GM18867 (cell line): ENCODE data around the gene PPA2.
"Not testable (repeated sequence)": the region's sequence is repeated elsewhere in the genome, so short reads cannot be mapped to it uniquely, and the experiment has no call there.

Experiments
- ATAC-seq: cut with Tn5 transposase; IDR thresholded peaks from one replicate; pipeline ENCODE4 v1.9.1; 2021; ENCODE audit warnings: mild to moderate bottlenecking, moderate library complexity; ENCODE audit not compliant: unreplicated experiment

PPA2 gene

DNA sequence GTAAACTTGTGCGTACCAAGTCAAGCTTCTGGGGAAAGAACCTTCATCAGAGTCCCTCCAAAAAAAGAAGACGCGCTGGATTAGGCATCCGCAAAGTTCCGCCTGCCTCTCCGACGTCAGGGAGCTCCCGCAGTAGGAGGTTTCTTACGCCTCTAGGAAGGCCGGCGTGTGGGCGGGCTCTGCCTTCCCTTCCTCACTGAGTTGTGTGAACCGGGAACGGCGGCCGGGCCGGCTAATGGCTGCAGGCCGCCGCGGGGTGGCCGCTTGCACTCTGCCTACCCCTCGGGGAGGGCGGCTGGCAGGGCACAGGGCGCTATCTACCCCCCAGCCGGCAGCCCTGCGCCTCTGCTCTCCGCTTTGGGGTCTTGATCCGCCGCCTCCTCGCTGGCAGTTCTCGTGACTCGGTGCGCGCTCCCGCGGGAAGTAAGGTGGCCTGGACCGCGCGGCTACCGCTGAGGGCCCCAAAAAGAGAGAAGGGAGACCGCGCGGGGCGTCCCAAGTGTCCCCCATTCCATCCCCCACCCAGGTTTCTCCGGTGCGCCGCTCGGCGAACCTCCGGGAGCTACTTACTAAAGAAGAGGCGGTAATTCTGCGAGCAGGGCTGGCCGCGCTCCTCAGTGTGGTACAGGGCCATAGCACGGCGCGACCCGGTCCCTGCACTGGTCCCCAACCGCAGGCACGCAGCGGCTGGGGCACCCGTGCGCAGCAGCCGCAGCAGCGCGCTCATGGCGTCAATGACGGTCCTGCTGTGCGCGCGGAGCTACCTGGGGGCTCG is at the start of gene PPA2:
Gene PPA2 (minus strand): TSS at position 739 of the 775 bp plus-strand sequence. CDS start 12 bp downstream, at position 727.
- peak; percentile 87 for ATAC-seq

DNA sequence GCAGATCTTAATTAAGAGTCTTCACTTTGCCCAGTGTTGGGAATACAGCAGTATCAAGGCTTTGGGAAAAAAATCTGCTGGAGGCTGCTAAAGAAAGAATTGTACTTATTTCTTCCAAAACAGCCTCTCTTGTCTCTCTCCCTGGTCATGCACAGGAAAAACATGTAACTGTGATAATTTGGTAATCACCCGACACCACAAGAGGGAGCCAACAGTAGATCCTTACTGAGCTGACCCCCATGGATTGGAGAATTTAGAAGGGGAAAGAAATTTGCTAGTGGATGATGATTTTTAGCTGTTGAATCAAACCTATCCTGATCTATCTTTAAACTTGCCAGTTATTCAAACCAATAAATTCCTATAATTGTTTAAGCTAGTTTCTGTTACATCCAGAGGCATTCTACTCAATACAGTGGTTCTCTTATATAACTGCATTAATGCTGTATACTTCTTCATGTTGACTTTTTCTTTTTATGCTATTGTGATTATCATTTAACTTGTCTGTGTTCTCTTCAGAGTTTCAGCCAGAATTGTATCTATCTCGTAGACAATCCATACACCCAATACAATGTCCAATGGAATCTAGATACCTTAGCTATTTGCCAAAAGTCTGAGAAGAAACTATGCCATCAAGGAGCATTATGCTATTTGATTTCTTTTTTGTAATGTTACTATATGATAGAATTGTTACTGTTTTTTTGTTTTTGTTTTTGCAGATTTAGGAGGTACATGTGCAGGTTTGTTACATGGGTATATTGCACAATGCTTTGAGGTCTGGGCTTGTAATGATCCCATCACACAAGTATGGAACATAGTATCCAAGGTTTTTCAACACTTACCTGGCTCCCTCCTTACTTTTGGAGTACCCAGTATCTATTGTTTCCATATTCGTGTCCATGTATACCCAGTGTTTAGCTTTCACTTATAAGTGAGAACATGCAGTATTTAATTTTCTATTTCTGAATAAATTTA is 47.2 kb upstream of the PPA2 start:
- peak; percentile 83 for ATAC-seq

DNA sequence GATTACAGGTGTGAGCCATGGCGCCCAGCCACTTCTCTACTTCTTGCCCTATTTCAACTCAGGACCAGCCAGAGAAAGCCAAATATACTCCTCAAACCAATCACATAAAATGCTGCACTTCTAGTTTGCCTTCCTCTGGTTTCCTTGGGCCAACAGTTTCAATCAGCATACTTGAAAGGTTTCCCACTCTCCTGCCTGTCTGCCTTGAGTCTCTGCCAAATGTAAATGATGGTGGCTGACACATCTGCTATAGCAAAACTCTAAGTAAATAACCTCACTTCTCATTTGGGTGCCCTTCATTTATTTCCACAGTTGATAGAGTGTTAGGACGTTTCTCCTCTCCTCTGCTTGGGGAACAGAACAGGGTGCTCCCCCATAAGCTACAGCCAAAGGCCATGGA is 36.4 kb upstream of the PPA2 start:
- ATAC-seq: no peak

DNA sequence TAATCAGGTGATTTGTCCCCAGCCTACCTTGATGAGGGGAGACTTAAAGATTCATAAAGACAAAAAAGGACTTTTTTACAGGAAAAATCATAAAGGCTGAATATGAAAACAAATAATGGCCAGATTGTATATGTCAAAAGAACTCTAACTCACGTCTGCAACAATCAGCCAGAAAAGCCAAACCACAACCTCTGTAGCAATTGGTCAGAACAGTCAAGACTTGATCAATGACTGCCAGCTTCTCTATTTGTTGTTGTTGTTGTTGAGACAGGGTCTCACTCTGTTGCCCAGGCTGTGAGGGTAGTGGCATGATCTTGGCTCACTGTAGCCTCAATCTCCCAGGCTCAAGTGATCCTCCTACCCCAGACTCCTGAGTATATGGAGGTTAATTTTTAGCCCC is 35.9 kb upstream of the PPA2 start:
- no peak for ATAC-seq

DNA sequence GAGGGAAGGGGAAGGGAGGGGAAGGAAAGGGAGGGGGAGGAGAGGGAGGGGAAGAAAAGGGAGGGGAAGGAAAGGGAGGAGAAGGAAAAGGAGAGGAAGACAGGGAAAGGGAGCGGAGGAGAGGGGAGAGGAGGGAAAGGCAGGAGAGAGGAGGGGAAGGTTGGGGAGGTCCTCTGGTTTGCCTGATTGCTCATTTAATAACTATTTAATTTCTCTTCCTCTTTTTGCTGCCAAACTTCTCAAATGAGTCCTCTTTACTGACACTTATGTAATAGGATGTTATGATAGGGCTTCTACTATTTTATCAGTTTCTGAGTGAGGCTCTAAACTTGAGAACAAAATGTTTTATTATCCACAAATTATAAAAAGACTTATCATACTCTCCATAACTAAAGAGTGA is 35.4 kb upstream of the PPA2 start:
- ATAC-seq: peak; percentile 98

DNA sequence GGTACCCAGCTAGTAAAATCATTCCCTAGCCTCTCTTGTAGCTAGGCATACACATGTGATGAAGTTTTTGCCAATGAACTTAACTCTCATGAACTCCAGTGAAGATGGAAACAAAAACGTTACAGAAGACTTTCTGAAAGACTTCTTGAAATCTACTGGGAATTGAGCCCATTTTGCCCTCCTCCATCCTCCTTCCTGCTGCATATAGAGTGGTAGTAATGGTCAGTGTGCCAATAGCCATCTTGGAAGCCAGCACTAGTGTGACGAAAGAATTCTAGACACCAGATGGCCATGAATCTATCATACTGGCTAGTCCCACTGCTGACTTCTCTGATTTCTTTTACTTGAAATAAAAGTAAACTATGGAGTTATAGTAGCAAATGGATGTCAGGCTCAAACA is 30.9 kb upstream of the PPA2 start:
- no peak for ATAC-seq

DNA sequence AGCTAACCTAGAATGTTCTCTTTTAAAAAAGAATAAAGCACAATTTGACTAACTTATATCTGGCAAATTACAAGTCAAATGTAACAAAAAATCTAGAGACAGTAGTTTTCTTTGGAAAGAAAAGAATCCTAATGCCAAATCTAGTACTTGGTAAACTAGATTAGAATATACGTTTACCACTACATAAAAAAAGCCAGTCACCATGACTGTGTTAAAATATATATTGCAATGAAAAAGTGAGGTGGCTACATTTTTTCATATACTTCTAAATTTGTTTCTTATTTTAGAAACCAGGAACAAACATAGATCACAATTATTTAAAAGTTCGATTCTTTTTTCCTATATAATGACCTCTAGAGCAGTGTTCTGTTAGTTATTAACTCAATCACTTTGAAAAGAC is 29.6 kb upstream of the PPA2 start:
- no peak for ATAC-seq

DNA sequence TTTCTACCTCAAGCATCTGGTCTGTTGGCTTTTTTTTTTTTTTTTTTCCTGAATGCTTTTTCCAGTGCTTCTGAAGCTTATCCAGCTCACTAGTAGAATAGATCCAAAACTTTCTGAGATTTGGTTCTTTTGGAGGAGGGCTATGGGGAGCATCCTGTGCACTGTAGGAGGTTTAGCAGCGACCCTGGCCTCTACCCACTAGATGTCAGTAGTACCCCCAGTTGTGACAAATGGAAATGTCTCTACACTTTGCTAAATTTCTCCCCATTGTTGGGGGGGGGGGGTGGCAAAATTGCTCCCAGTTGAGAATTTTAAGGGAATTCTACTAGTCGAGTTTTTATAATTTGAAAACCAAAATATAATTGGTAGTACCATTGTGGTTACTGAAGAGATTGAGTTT is 23.0 kb upstream of the PPA2 start:
- no peak for ATAC-seq

DNA sequence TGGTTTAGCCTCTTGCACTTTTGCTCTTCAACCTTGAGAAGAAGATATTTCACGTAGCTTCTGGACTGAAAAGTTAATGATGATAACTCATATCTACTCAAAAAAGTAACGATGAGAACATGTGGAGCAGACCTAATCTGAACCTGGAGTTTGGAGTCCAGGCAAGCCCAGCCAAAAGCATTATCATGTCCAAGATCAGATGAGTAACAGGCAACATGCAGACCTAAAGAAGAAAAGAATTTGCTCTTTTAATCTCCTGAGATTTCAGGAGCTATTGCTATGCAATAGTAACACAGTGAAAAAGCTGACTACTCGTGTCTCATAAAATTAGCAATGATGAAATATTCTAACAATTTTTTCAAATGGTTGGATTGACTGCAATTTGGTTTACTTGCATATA is 21.8 kb upstream of the PPA2 start:
- no peak for ATAC-seq

DNA sequence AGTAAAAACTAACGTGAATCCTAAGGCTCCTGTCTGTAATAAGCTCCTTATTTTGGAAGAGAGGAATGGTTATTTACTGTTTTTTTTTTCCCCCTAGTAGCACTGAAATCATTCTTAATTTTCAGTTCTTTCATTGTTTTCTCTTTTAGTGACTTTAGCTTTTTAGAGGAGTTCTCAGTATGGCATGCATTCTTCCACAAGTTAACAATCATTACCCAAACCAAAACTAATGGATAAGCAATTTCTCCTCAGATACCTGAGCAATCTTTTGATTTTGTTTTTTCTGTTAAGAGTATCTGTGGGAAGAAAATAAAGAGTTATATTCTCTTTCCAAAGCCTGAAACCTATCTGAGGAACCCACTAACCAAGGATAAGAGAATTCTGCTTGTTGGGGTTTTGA is 16.7 kb upstream of the PPA2 start:
- ATAC-seq: no peak

DNA sequence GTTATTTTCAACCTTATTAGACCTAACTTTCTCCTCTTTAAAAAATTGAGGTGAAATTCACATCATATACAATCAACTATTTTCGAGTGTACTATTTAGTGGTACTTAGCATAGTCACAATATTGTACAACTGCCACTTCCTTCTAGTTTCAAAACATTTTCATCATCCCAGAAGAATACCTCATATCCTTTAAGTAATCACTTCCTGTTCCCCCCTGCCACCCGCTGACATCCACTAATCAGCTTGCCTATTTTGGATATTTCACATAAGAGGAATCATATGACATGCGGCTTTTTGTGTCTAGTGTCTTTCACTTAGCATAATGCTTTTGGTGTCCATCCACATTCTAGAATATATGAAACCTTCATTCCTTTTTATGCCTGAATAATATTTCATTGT is 10.0 kb upstream of the PPA2 start:
- ATAC-seq: no peak

DNA sequence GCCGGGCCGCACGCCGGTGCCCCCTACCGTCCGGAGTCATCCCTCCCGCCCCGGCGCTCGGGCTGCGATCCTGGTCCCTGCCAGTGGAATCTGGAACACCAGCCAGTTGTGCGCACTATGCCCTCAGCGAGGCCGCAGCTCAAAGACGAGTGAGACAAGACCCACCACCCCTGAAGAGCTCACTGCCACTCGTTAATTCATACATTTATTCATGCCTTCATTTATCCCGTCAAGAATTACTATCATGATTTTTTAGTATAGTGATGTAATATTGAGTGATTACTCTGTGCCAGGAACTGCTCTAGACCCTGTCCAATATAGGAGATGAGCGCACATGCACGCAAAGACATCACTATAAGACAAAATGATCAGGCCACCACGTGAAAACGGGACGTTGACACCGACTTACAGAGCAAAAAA is 247 bp upstream of the PPA2 start:
- peak; percentile 10 for ATAC-seq

DNA sequence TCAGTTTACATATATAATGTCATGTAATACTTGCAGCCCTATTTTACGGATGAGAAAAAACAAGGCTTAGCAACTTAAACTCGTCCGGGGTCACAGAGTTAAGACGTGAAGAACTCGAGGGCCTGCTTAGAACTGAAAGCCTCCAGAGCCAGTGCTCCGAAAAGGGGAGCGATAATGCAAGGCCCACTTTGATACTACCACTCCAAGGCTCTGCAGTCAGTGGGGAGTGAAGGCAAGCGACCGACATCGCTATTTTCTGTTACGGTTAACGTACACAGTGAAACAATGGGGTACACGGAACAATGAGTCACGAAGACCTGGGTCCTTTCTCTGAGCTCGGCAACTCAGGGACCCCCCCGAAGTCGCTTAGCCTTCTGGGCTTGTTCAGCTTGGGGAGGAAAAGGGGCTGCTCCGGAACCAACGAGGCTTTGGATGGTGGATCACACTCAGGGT is 965 bp downstream of the PPA2 start:
- ATAC-seq: no peak

DNA sequence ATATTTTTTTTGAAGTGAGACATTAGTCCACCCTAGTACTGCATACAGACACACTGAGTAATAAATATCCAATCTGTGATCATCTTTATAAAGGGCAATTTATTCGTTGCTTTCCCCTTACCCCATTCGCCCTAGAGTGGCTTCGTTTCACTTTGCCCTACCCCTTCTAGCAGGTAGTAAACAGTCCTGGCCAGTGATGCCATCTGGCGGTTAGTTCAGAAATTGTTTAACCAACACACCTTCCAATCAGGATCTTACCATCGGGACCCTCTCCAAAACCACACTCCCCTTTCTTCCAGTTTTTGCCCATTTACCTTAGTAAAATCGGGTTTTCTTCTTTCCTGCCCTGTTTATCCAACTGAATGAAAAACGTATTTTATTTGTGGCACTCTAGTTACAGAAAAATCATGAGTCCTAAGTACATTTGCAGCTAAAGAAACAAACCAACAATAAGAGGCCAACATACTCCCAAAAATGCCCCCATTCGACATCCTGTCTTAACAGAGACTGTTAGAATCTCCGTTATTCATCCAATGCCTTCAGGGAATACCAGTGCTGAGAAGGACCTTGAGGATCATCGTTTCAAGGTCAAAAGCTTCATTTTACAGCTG is 2.2 kb downstream of the PPA2 start:
- ATAC-seq: peak; percentile 35

DNA sequence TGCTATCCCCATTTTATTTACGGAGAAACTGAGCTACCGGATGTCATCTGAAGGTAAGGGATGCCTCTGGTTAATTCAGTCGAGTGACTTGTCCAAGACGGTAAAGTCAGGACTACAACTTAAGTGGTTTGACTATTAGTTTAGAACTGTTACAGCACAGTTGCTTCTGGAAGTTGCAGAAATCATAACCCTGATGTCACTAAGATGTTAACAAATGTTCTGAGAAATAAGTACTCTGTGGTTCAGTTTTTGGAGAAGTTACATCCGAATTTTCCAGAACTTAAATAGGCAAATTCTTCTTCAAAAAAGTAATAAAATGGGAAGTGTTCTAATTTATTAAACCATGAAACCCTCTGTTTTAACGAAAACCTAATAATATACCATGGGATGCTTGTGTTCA is 3.1 kb downstream of the PPA2 start:
- ATAC-seq: no peak

DNA sequence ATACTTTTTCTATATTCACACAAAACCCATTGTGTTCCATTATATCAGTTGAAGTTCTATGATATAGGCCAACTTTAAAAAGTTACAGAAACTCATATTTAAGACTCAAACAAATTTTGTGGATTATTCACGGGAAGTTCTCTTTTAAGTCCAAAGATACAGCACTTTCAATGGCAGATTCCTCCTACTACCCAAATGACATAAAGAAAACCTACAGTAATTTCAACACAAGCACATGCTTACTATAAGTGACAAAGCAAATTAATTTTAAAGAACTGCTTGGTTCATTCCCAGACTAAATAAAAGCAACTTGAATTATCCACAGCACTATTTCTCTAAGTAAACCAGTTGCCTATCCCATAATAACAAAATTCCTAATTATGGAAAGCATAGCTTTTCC is 4.1 kb downstream of the PPA2 start:
- no peak for ATAC-seq

DNA sequence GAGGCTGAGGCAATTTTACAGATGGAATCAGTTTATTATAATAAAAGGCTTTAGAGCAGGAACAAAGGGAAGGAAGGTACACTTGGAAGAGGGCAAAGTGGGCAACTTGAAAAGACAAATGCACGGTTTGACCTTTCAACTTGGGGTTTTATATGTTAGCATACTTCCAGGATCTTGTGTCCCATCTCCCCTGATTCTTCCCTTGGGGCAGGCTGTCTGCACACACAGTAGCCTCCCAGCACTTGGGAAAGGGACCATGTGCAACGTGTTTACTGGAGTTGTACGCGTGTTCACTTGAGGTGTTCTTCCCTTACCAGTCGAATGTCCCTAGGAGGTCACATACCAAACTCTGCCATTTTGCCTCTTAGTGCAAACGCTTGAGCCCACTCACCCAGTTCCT is 7.3 kb downstream of the PPA2 start:
- no peak for ATAC-seq

DNA sequence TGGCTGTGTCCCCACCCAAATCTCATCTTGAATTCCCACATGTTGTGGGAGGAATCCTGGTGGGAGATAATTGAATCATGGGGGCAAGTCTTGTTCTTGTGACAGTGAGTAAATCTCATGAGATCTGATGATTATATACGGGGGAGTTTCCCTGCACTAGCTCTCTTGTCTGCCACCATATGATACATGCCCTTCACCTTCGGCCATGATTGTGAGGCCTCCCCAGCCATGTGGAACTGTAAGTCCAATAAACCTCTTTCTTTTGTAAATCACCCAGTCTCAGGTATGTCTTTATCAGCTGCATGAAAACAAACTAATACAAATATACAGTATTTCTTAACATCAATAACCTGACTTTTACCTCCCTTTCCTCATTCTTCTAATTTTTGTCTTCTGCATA is 9.3 kb downstream of the PPA2 start:
- ATAC-seq: not testable (repeated sequence)

DNA sequence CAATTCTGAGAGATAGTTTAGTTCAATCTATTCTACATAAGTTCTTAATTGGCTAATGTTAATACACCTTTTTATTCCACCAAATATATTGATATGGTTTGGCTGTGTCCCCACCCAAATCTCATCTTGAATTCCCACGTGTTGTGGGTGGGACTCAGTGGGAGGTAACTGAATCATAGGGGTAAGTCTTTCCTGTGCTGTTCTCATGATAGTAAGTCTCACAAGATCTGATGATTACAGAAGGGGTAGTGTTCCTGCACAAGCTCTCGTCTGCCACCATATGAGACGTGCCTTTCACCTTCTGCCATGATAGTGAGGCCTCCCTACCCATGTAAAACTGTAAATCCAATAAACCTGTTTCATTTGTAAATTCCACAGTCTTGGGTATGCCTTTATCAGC is 11.3 kb downstream of the PPA2 start:
- no peak for ATAC-seq

DNA sequence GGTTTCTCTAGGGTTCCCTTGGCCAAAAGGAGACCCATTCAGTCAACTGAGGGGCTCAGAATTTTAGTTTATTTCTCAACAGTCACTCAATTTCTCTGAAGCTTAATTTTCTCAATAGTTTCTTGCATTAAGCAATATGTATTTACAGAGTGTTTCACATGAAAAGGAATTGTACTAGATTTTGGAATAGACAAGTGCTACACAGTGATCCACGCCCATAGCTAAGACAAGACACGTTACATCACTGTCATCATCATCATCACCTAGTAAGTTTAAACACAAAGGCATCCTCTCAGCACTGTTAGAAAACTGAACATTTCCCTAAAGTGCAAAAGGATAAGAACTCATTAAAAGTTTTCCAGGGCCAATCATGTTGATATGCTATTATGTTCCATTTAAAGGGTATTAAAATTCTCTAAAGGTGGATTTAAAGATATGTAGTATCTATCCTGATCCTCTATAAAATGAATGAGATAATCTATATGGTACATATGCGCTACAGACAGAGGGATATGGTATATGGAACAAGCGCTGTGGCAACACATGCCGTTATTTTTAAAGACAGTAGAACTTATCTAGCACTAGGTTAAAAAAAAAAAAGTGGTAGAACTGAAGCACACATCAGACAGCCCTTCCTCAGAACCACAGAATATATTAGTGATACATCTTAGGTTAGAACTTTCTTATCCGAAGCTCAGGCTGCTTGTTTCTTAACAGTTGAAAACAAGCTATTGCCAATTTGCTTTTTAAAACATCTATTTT is 12.1 kb downstream of the PPA2 start:
- no peak for ATAC-seq

DNA sequence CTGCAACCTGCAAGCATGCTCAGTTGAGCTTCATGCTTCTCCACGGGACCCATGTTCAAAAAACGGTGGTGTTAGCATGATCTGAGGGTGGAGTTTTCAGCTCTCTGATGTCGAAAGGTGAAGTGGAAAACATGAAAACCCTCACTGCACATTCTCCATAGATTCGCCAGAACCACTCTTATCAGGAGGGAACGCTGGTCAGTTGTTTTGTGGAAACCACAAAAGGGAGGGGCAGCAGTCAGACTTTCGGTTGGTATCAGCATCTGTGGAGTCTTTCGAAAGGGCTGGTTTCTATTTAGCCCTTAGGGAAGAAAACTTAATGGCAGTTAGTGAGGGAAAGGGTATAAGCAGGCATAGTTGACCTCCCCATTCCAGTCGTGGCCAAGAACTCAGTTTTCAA is 12.6 kb downstream of the PPA2 start:
- ATAC-seq: peak; percentile 70
